ENCODE results near the gene PERM1.
"Not testable (repeated sequence)": the region's sequence is repeated elsewhere in the genome, so short reads cannot be mapped to it uniquely, and the experiment has no call there.

PERM1 gene

GRCh38 chr1:978835-979743 lies 2.8 kb downstream of the PERM1 start:
- DNase-seq (ENCODE audit: low read depth) = no peak

DNA sequence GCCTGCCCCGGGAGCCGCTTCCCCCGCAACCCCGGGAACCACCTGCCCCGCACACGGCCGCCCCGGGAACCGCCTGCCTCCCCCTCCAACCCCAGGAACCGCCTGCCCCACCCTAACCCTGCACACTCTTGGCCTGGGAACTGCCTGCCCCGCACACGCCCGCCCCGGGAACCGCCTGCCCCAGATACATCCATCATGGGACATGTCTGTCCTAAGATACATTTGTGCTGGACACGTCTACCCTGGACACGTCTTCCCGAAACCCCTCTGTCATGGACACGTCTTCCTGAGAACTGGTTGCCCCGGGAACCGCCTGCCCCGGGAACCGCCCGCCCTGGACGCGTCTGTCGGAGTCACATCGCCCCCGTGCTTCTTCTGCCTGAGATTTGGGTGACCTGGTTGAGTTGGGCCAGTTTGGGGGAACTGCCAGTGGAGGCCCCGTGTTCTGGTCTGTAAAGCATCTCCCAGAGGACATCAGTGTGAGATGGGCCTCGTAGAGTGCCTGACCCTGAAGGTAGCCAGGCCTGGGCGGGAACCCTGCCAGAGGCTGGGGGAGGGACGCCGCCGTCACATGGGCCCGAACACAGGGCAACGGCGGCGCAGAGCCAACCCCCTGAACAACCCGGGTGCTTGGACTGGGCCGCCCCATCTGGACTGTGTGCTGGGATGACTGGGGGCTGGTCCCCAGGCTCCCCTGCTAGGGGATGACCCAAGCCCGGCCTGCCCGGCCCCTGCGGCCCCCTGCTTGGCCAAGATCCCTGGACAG lies 3.6 kb downstream of the PERM1 start:
- no peak for DNase-seq (ENCODE audit: low read depth)

- not testable (repeated sequence) for DNase-seq (ENCODE audit: low read depth)
Measured at GRCh38 chr1:976791-977190, 5.1 kb downstream of the PERM1 start.

DNA sequence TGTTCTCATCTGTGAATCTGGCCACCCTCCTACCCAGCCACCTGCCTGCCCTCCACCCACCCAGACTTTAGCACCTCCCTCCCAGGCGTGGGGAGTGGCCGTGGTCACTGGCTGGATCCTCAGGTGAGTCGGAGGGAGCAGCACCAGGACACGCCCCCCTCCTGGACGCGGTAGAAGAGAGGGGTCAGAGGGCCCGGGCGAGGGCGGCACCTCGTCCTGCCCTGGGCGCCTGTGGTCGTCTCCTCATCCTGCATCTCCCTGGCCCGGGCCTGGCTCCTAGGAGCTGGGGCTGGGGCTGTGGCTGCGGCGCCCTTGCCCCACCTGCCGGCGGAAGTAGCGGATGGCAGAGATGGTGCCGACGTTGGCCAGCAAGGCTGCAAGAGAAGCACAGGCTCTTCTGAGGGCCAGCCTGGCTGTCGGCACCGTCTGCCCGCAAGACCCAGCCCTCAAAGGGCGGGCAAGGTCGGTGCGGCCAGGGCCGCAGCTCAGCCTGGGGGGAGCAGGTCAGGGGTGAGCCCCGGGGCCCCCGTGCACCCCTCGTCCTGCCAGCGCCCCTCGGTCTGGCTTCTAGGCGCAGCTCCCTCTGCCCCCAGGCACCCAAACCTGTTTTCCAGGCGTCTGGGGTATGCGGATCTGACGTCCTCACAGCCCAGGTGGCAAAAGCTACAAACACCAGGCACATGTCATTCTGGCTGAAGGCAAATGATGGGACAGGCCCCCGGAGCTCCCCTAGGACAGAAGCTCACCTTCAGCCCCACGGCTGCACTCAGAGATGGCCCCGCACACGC lies 5.8 kb downstream of the PERM1 start:
- DNase-seq (ENCODE audit: low read depth) = peak; percentile 80

- DNase-seq (ENCODE audit: low read depth) = no peak
Measured at GRCh38 chr1:975365-975764, 6.5 kb downstream of the PERM1 start.

DNA sequence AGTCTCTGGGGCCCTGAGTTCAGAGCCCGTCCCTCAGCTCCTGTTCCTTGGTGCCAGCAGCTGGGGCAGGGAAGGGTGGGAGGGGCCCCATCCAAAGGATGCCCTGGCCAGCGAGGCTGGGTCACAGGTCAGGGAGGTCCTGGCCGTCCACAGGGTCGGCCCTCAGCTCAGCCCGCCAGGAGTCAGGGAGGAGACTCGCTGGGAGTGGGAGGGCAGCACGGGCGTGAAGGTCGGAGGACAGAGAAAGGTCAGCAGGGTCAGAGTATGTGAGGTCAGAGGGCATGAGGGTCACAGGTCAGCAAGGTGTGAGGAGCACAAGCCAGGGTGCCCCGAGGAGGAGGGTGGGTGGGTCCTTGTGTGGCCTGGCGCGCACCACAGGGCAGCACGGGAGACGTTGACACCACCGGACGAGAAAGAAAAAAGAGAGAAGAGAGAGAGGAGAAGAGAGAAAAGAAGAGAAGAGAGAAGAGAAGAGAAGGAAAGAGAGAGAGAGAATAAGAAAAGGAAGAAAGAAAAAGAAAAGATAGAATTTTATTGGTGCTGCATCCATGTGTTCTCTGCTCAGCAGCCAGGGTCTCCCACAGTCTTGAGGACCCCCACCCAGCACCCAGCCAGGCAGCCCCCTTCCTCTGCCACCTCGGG lies 7.1 kb downstream of the PERM1 start:
- DNase-seq (ENCODE audit: low read depth) = no peak

GRCh38 chr1:974293-974640 lies 7.6 kb downstream of the PERM1 start:
- no peak for DNase-seq (ENCODE audit: low read depth)

DNA sequence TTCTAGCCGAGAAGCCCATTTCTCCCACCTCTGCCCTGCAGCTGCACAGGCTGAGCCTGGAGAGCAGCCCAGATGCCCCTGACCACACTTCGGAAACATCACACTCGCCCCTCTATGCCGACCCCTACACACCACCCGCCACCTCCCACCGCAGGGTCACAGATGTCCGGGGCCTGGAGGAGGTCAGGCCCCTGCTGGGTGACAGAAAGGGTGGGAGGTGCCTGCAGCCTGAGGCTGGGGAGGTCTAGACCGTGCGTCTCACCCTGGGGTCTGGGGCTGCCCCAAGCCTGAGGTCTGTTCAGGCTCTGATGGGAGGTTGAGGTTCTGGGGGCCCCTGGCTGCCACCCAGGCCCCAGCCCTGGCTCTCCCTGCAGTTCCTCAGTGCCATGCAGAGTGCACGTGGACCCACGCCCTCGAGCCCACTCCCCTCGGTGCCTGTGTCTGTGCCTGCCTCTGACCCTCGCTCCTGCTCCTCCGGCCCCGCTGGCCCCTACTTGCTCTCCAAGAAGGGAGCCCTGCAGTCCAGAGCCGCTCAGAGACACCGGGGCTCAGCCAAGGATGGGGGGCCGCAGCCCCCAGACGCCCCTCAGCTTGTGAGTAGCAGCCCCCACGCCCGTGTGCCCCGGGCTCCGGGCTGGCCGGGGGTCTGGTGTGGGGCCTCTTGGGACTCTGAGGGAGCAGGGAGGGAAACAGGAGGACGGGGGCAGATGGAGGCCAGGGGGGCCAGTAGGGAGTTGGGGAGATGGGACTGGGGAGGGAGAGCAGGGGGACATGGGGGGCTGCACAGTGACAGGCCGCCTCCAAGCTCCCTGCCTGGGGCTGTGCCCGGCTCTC lies 8.2 kb downstream of the PERM1 start:
- DNase-seq (ENCODE audit: low read depth) = no peak

DNA sequence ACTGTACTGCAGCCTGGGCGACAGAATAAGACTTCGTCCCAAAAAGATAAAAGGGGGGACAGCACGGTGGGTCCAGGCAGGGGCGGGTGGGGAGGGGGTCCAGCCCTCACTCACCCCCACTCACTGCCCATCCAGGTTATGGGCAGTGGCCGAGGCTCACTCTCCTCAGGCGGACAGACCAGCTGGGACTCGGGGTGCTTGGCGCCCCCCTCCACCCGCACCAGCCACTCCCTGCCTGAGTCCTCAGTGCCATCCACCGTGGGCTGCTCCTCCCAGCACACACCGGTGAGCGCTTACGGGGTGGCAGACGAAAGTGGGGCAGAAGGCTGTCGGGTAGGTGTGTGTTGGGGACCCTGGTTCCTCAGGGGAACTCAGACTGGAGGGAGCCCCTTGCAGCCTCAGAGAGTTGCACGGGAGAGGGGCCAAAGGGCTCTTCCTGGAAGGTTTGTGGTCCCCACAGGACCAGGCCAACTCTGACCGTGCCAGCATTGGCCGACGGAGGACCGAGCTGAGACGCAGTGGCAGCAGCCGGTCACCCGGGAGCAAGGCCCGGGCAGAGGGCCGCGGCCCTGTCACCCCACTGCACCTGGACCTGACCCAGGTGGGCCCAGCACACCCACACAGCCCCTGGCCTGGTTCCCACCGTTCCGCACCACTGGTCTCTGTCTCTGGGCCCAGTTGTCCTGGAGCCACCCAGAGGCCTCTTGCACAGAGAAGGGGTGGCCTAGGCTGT lies 9.0 kb downstream of the PERM1 start:
- no peak for DNase-seq (ENCODE audit: low read depth)

DNA sequence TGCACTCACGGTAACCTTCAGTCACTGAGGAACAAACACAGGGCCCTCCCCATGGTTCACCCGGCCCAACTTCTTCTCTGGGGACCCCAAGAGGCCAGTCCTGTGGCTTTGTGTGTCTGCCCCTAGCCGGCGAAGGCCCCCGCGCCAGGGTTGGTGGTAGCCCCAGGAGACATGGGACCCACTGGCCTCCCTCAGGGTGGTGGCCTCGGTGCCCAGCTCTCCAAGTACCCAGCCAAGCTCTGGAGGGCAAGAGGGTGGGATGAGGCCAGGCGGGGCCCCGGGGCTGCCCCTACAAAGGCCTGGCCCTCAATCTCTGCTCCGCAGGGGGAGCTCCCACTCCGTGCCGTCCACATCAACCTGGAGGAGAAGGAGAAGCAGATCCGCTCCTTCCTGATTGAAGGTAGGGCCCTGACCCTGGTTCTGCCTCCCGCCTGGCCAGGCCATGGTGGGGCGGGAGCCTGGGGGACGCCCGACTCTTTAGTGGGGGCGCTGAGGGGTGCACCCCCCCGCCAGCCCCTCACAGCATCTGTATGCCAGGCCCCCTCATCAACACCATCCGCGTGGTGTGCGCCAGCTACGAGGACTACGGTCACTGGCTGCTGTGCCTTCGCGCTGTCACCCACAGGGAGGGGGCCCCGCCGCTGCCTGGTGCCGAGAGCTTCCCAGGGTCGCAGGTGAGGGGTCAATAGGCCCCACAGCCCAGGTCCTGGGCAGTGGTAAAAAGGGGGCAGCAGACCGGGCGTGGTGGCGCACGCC lies 10.0 kb downstream of the PERM1 start:
- DNase-seq (ENCODE audit: low read depth) = no peak

GRCh38 chr1:970973-971730 lies 10.7 kb downstream of the PERM1 start:
- no peak for DNase-seq (ENCODE audit: low read depth)

GRCh38 chr1:970242-970972 lies 11.5 kb downstream of the PERM1 start:
- DNase-seq (ENCODE audit: low read depth) = no peak

- no peak for DNase-seq (ENCODE audit: low read depth)
Measured at GRCh38 chr1:969260-969855, 12.5 kb downstream of the PERM1 start.

DNA sequence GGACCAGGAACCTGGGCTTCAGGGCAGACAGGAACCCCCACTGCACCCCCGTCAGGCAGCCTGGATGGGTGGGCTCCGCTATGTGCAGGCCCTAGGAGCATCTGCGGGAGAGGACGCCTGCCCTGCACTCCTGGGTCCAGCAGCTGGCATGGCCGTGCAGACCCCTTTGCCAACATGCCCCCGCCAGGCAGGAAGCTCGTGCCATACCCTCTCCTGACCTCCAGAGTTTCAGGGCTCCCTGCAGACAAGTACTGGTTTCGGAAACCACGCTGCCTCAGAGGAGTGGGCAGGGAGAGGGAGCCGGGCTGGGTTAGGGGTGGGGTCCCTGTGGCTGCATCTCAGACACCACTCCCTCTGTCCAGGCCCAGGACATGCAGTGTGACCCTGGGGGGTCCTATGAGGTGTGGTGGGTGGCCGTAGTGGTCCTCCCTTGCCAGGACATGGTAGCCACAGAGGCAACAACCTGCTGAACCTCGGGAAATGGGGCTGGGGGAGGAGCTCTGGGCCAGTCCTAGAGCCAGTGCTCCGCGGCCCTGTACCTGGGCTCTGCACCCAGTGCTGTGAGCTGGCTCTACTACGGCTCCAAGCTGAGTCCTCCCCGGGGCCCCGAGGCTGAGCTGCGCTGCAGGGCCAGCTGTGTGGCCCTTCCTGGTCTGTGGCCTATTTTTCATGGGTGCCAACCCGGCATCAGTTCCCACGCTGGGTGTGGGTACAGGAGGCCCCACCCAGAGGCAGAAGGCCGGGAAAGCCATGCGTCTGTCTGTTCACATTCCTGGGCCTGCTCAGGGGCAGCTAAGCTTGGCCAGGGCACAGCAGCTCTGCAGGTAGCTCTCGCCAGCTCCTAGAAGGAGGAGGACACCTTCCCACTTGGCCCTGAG lies 14.2 kb downstream of the PERM1 start:
- DNase-seq (ENCODE audit: low read depth) = no peak

GRCh38 chr1:966704-967300 lies 15.1 kb downstream of the PERM1 start:
- peak; percentile 85 for DNase-seq (ENCODE audit: low read depth)

DNA sequence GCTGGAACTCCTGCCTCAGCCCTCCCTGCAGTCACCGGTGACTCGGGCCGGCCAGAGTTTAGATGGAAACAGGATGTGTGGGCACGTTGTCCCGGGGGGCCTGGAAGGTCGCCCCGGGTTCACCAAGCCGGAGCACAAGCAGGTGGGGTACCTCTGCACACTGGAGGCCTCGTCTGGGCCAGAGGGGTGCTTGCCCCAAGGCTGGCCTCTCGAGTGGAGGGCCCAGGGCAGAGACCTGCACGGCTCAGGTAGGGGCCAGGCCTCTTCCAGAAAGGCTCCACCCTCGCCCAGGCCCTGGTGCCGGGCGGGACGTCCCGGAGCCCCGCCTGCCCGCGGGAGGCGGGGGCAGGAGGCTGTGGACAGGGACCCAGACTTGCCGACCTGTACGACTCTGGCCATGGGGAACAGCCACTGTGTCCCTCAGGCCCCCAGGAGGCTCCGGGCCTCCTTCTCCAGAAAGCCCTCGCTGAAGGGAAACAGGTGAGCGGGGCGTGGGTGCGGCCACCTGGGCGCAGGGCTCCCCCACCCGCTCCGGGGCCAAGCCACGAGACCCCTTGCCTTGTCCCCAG lies 15.7 kb downstream of the PERM1 start, which contains the start of gene PLEKHN1:
TSS of gene PLEKHN1 (plus strand) at position 348 of the 569 bp plus-strand sequence. CDS start at position 398, 50 bp downstream.
- DNase-seq (ENCODE audit: low read depth) = peak; percentile 85
